Measurements from ENCODE around the gene ANGPTL5. TPM values are rescaled to one million over a fixed set of nuclear protein-coding genes. Genes with fewer than 3 reads are reported as not detected.

Gene ANGPTL5
- total and polyA plus RNA-seq, 12 donors, result 0.09 to 1.3 (median 0.54) TPM

- Histone ChIP-seq H3K4me3 (no peak overlapping the region), H3K9me3 (peaks cover 0 to 3% (median 0%) of the 10 kb centered on the region in 11 donors), H3K36me3 (no peaks in the 10 kb centered on the region), H3K4me1 (no peaks in the 10 kb centered on the region), H3K27ac (no peak overlapping the region), H3K27me3 (peaks cover 0 to 7% (median 0%) of the 10 kb centered on the region in 7 donors)
- no peak for DNase-seq
- no peak for ATAC-seq
- intact Hi-C loops (cut with DNase I), result no loop called here
- WGBS, 2 donors, result 75 to 89% methylated on average over 4 of the region's 4 CpGs
- TF ChIP-seq CTCF (IDR thresholded peaks at IDR 0.05), result peak in 2 of 9 donors; percentile 3 to 29
These were observed 36.1 kb downstream of the ANGPTL5 start for GRCh38 chr11:101880222-101880621.

GRCh38 chr11:101872171-101872882 lies 44.0 kb downstream of the ANGPTL5 start:
- intact Hi-C loops (cut with DNase I), result no loop called here
- 87 to 88% methylated on average over 6 of the region's 6 CpGs for WGBS, 2 donors
- Histone ChIP-seq H3K27me3 (no peaks in the 10 kb centered on the region), H3K36me3 (no peaks in the 10 kb centered on the region), H3K4me3 (no peak overlapping the region), H3K4me1 (no peaks in the 10 kb centered on the region), H3K27ac (no peak overlapping the region), H3K9me3 (peaks cover 0 to 3% (median 0%) of the 10 kb centered on the region in 11 donors)
- no peak for ATAC-seq
- DNase-seq, result no peak
- TF ChIP-seq CTCF (IDR thresholded peaks at IDR 0.05), result no peak

GRCh38 chr11:101870510-101870909 lies 45.8 kb downstream of the ANGPTL5 start:
- Histone ChIP-seq H3K36me3 (no peaks in the 10 kb centered on the region), H3K27me3 (no peaks in the 10 kb centered on the region), H3K4me3 (no peak overlapping the region), H3K27ac (no peak overlapping the region), H3K9me3 (peaks cover 0 to 1% (median 0%) of the 10 kb centered on the region in 11 donors), H3K4me1 (no peaks in the 10 kb centered on the region)
- DNase-seq, result no peak
- no peak for ATAC-seq
- intact Hi-C loops (cut with DNase I), result no loop called here
- TF ChIP-seq CTCF (IDR thresholded peaks at IDR 0.05), result no peak
- WGBS, 2 donors, result 87 to 88% methylated on average over 6 of the region's 6 CpGs

GRCh38 chr11:101867951-101868350 lies 48.4 kb downstream of the ANGPTL5 start:
- no peak for ATAC-seq
- Histone ChIP-seq H3K4me1 (no peaks in the 10 kb centered on the region), H3K27ac (no peak overlapping the region), H3K27me3 (no peaks in the 10 kb centered on the region), H3K4me3 (no peak overlapping the region), H3K9me3 (peaks cover 0 to 8% (median 0%) of the 10 kb centered on the region in 11 donors), H3K36me3 (no peaks in the 10 kb centered on the region)
- TF ChIP-seq CTCF (IDR thresholded peaks at IDR 0.05), result no peak
- WGBS, 2 donors, result 78 to 84% methylated on average over 2 of the region's 2 CpGs
- intact Hi-C loops (cut with DNase I), result no loop called here
- DNase-seq, result no peak

Measured in heart right ventricle (tissue), 16 donors.